HFF-Myc (cell line): ENCODE measurements around the gene SULT2B1.

Source experiments
- DNase-seq: peaks from one replicate; pipeline ENCODE4 v3.0.0-alpha.2; 2011; ENCODE audit warnings: low read depth; ENCODE audit errors: extremely low read depth
- H3K4me3 ChIP-seq: replicated peaks from 2 replicates; pipeline ENCODE4 v1.5.1; 2011; ENCODE audit warnings: low read depth, mild to moderate bottlenecking, control low read depth, low read length
- CTCF ChIP-seq: IDR thresholded peaks from 2 replicates; pipeline ENCODE4 v1.5.1; 2012; ENCODE audit warnings: mild to moderate bottlenecking, low read depth, low read length, control low read depth; ENCODE audit errors: missing control alignments

Gene SULT2B1

GRCh38 chr19:48618916-48619691, 67.1 kb downstream of the SULT2B1 start, which contains the start of the genes RPL18 and SPHK2:
TSS of gene RPL18 (minus strand) at chr19:48619178. CDS start at chr19:48619143, 35 bp downstream.
TSS of gene SPHK2 (plus strand) at chr19:48619506. CDS start at chr19:48620515, 1,009 bp downstream.
- no peak for TF ChIP-seq CTCF
- H3K4me3 ChIP-seq = peak within 1 kb of the TSS; percentile 90
- DNase-seq = peak; percentile 99

DNA sequence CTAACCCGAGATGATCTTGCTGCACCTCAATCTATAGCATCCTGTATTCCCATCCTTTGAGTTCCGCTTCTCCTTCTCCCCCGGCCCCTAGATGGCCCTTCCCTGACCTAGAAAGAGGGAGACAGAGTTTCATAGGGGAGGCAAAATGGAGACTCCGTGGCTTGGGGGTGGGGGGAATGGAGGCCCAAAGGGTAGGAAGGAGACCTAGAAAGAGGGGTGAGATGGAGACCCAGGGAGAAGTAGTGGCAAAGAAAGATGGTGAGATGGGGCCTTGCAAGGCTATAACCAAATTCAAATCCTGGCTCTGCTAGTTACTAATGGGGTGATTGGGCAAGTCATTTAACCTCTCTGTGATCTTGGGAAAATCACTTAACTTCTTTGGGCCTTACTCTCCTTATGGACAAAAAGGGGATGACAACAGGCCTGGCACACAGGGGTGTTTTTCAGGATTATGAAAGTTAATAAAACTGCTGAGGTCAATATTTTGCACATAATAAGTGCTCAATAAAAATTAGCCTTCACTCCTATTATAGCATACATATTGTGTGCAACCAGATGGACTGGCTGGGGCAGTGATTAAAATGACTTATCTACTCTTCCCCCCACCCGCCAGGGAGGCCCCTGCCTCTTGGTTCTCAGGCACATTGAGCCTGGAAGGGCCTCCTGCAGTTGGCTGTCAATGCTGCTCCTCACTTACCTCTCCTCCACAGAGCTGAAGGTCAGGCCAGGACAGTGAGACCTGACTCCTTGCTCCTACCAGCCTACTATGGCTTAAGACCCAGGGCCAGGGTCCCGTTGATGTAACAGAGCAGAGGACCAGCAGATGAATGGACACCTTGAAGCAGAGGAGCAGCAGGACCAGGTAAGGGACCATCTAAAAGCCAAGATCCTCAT, 68.0 kb downstream of the SULT2B1 start:
- DNase-seq = no peak
- no peak for TF ChIP-seq CTCF
- H3K4me3 ChIP-seq = peak overlapping the region; percentile 90

- peak overlapping the region; percentile 71 for H3K4me3 ChIP-seq
- TF ChIP-seq CTCF = no peak
- DNase-seq = no peak
Observed at GRCh38 chr19:48623556-48624066, 71.6 kb downstream of the SULT2B1 start.

GRCh38 chr19:48624067-48624594, 72.2 kb downstream of the SULT2B1 start:
- DNase-seq = peak; percentile 84
- H3K4me3 ChIP-seq = peak overlapping the region; percentile 71
- no peak for TF ChIP-seq CTCF

DNA sequence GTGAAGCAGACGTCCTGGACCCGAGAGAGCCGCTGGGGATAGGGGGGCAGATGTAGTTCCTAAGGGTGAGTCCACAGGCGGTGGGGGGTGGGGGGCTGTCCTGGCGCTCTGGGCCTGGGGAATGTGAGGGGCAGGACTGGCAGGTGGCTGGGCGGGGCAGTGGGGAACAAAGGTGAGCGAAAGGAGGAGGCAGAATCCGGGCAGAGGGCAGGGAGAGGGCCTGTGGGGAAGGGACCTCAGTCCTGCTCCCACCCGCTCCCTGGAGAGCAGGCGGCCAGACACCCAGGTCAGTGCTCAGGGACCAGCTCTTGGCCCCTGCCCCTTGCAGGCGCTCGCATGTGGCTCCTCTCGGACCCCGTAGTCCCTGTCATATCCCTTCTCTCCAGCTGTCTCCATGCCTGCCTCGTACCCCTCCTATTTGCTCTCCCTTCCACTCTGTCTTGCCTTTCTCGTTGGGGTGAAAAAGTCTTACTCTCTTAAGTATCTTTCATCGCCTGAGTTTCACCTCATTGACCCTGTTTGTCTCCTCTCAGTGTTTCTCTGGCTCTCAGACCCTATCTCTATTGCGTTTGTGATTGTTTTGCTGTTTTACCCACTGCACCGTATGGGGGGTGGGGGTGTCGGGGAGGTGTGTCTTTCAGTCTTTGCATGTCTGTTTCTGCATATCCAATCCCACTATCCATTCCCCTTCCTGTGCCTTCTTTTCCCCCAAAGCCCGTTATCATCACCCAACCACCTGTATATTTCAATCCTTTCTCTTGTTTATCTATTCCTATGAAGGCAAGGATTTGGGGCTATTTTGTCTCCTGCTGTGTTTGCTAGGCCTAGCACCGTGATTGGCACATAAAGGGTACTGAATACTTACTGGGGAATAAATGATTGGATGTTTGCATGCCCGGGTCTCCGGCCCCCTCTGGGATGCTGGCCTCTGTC, 73.1 kb downstream of the SULT2B1 start:
- H3K4me3 ChIP-seq = peak overlapping the region; percentile 71
- TF ChIP-seq CTCF = no peak
- DNase-seq = no peak
